ENCODE results near the gene ADAMTSL5. TPM values are rescaled to one million over a fixed set of nuclear protein-coding genes. Genes with fewer than 3 reads are reported as not detected.

ADAMTSL5 gene
- total RNA-seq, 1 experiment from 2014 or later = 23.9 TPM

DNA sequence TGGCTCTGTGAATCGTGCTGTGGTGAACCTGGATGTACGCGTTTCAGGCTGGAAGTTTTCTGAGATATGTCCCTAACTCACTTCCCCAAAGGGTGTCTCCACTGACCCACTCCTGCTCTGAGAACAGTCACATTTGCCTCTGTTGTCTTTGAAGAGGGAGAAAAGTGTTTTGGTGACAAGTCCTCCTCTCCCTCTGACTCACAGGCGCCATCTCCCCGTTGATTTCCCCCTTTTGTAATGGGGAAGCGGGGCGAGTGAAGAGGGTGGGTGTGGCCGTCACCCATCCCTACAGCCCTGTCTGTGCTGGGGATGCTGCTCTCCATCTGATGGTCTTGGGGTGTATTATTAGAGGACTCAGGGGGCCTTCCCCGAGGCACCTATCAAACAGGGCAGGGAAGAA is 53.3 kb downstream of the ADAMTSL5 start:
- POLR2A ChIA-PET = no interaction called here
- H3K9me3 ChIP-seq = no peaks in the 10 kb centered on the region
- no peak overlapping the region for H3K4me3 ChIP-seq (ENCODE audit: low read depth, low read length)
- TF ChIP-seq, protein P1, sequence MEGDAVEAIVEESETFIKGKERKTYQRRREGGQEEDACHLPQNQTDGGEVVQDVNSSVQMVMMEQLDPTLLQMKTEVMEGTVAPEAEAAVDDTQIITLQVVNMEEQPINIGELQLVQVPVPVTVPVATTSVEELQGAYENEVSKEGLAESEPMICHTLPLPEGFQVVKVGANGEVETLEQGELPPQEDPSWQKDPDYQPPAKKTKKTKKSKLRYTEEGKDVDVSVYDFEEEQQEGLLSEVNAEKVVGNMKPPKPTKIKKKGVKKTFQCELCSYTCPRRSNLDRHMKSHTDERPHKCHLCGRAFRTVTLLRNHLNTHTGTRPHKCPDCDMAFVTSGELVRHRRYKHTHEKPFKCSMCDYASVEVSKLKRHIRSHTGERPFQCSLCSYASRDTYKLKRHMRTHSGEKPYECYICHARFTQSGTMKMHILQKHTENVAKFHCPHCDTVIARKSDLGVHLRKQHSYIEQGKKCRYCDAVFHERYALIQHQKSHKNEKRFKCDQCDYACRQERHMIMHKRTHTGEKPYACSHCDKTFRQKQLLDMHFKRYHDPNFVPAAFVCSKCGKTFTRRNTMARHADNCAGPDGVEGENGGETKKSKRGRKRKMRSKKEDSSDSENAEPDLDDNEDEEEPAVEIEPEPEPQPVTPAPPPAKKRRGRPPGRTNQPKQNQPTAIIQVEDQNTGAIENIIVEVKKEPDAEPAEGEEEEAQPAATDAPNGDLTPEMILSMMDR (IDR thresholded peaks at IDR 0.05; ENCODE audit: insufficient read depth in 1 of 2, low read depth in 1 of 2, low read length in 1 of 2, severe bottlenecking in 1 of 2, unreplicated experiment in 1 of 2) = no peak
- no peak for DNase-seq
- no peaks in the 10 kb centered on the region for H3K9me3 Mint-ChIP-seq (ENCODE audit: unreplicated experiment)
- no peaks in the 10 kb centered on the region for H3K27me3 Mint-ChIP-seq (ENCODE audit: insufficient read depth, unreplicated experiment)
- H3K36me3 ChIP-seq (ENCODE audit: control insufficient read depth, insufficient read depth, low read length) = no peaks in the 10 kb centered on the region; the same call in 1 of the 2 replicates
- H3K4me1 ChIP-seq = no peaks in the 10 kb centered on the region
- peaks cover 18% of the 10 kb centered on the region for H3K36me3 Mint-ChIP-seq (ENCODE audit: insufficient read depth, unreplicated experiment)
- H3K27ac Mint-ChIP-seq (ENCODE audit: unreplicated experiment) = no peak overlapping the region
- intact Hi-C loops (cut with micrococcal nuclease; ENCODE audit: unreplicated experiment) = no loop called here
- no peak overlapping the region for H3K4me3 Mint-ChIP-seq (ENCODE audit: unreplicated experiment)
- BruUV-seq (replicated peaks) = no TSS peak
- CTCF ChIA-PET = no interaction called here
- no peaks in the 10 kb centered on the region for H3K4me1 Mint-ChIP-seq (ENCODE audit: low read depth, unreplicated experiment)
- no peaks in the 10 kb centered on the region for H3K27me3 ChIP-seq (replicated peaks; ENCODE audit: control insufficient read depth, insufficient read depth, low read length)

DNA sequence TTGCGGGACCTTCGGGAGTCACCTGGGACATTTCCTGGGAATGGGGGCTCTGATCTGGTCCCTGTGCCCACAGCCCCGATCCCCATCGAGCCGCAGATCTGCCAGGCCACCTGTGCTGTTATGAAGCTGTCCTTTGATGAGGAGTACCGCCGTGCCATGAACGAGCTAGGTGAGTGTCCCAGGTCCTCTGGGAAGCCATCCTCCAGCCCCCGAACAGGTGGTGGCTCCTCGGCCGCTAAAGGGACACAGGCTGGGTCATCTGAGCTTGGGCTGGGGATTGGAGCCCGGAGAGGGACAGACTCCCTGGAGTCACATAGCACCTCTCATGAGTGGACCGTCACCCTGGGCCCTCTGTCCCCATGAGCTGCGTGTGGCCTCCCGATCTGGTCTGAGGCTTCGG is 54.9 kb downstream of the ADAMTSL5 start:
- DNase-seq = no peak
- Histone ChIP-seq H3K27me3 (replicated peaks; ENCODE audit: control insufficient read depth, insufficient read depth, low read length) (no peaks in the 10 kb centered on the region), H3K9me3 (no peaks in the 10 kb centered on the region), H3K4me1 (no peaks in the 10 kb centered on the region), H3K4me3 (ENCODE audit: low read depth, low read length) (no peak overlapping the region), H3K36me3 (ENCODE audit: control insufficient read depth, insufficient read depth, low read length) (no peaks in the 10 kb centered on the region; the same call in 1 of the 2 replicates)
- TF ChIP-seq, protein P1 (IDR thresholded peaks at IDR 0.05; ENCODE audit: insufficient read depth in 1 of 2, low read depth in 1 of 2, low read length in 1 of 2, severe bottlenecking in 1 of 2, unreplicated experiment in 1 of 2) = no peak
- BruUV-seq (replicated peaks) = no TSS peak
- Mint-ChIP-seq H3K9me3 (ENCODE audit: unreplicated experiment) (no peaks in the 10 kb centered on the region), H3K4me1 (ENCODE audit: low read depth, unreplicated experiment) (no peaks in the 10 kb centered on the region), H3K4me3 (ENCODE audit: unreplicated experiment) (no peak overlapping the region), H3K36me3 (ENCODE audit: insufficient read depth, unreplicated experiment) (peaks cover 29% of the 10 kb centered on the region), H3K27ac (ENCODE audit: unreplicated experiment) (no peak overlapping the region), H3K27me3 (ENCODE audit: insufficient read depth, unreplicated experiment) (no peaks in the 10 kb centered on the region)
- intact Hi-C loops (cut with micrococcal nuclease; ENCODE audit: unreplicated experiment) = no loop called here
- CTCF ChIA-PET = interaction anchor here (0.6 kb wide), 2 partner anchors 20 to 52 kb away, joined by 3 read pairs; no protein-coding TSS in a partner anchor
- POLR2A ChIA-PET = no interaction called here

DNA sequence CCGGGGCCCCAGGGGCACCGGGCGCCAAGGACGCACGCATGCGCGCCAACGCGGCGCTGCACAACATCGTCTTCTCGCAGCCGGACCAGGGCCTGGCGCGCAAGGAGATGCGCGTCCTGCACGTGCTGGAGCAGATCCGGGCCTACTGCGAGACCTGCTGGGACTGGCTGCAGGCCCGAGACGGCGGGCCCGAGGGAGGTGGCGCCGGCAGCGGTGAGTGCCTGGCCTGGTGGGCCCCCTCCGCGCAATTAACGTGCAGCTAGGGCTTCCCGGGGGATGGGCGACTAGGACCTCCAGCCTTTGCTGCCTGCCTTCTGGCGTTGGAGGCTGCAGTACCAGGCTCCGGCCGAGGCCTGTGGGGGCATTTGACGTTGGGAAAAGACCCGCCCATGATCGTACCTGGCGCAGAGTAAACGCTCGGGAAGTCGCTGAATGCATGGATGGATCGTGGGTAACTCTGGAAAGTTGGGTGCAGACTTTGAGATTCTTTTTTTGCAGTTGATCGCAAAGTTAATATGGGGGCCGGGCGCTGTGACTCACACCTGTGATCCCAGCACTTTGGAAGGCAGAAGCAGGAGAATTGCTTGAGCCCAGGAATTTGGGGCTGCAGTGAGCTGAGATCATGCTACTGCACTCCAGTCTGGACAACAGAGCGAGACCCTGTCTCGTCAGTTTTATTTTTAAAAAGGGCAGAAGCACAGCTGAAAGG is 55.6 kb downstream of the ADAMTSL5 start:
- H3K27me3 Mint-ChIP-seq (ENCODE audit: insufficient read depth, unreplicated experiment) = no peaks in the 10 kb centered on the region
- CTCF ChIA-PET = interaction anchor here (0.6 kb wide), 1 partner anchor 21 kb away, joined by 3 read pairs; no protein-coding TSS in a partner anchor
- no peak for DNase-seq
- H3K9me3 ChIP-seq = no peaks in the 10 kb centered on the region
- H3K4me1 ChIP-seq = no peaks in the 10 kb centered on the region
- BruUV-seq (replicated peaks) = no TSS peak
- no peak overlapping the region for H3K4me3 Mint-ChIP-seq (ENCODE audit: unreplicated experiment)
- H3K27me3 ChIP-seq (replicated peaks; ENCODE audit: control insufficient read depth, insufficient read depth, low read length) = no peaks in the 10 kb centered on the region
- intact Hi-C loops (cut with micrococcal nuclease; ENCODE audit: unreplicated experiment) = no loop called here
- H3K27ac Mint-ChIP-seq (ENCODE audit: unreplicated experiment) = no peak overlapping the region
- H3K36me3 Mint-ChIP-seq (ENCODE audit: insufficient read depth, unreplicated experiment) = peaks cover 33% of the 10 kb centered on the region
- H3K4me3 ChIP-seq (ENCODE audit: low read depth, low read length) = no peak overlapping the region
- no peaks in the 10 kb centered on the region for H3K4me1 Mint-ChIP-seq (ENCODE audit: low read depth, unreplicated experiment)
- POLR2A ChIA-PET = interaction anchor here (0.6 kb wide), 1 partner anchor 968 kb away, joined by 3 read pairs; no protein-coding TSS in a partner anchor
- no peaks in the 10 kb centered on the region; the same call in 1 of the 2 replicates for H3K36me3 ChIP-seq (ENCODE audit: control insufficient read depth, insufficient read depth, low read length)
- TF ChIP-seq, protein P1 (IDR thresholded peaks at IDR 0.05; ENCODE audit: insufficient read depth in 1 of 2, low read depth in 1 of 2, low read length in 1 of 2, severe bottlenecking in 1 of 2, unreplicated experiment in 1 of 2) = no peak
- H3K9me3 Mint-ChIP-seq (ENCODE audit: unreplicated experiment) = no peaks in the 10 kb centered on the region
